Activated CD4-positive, alpha-beta T cell treated with anti-CD3 and anti-CD28 coated beads for 36 hours (primary cell): ENCODE results near the gene CHIT1. TPM values are rescaled to one million over a fixed set of nuclear protein-coding genes. Genes with fewer than 3 reads are reported as not detected.

Experiments
- ATAC-seq: fragments of 200-7000 bp; cut with Tn5 transposase; one replicate; pipeline ENCODE4 v1.10.0; 2021; ENCODE audit warnings: mild to moderate bottlenecking, moderate library complexity
- CTCF ChIA-PET: fragments of 350-600 bp; sonication (Branson Sonifier 250); formaldehyde crosslinking; loops from one replicate; lab custom pipeline; 2021; ENCODE audit warnings: antibody characterized with exemption; lab: Charles Lee
- POLR2A ChIA-PET: fragments of 350-600 bp; sonication (Branson Sonifier 250); formaldehyde crosslinking; loops from one replicate; lab custom pipeline; 2021; ENCODE audit warnings: antibody characterized with exemption, inconsistent platforms; lab: Charles Lee
- DNase-seq: peaks from one replicate; pipeline ENCODE4 v3.0.0-alpha.2; 2020
- H3K27ac Mint-ChIP-seq: one replicate; pipeline ENCODE4 v1.8.0; 2021; ENCODE audit warnings: mixed read lengths
- H3K27me3 Mint-ChIP-seq: one replicate; pipeline ENCODE4 v1.8.0; 2021; ENCODE audit warnings: mixed read lengths
- H3K36me3 Mint-ChIP-seq: one replicate; pipeline ENCODE4 v1.8.0; 2021; ENCODE audit warnings: low read depth, mixed read lengths
- H3K4me1 Mint-ChIP-seq: one replicate; pipeline ENCODE4 v1.8.0; 2021; ENCODE audit warnings: mixed read lengths
- H3K4me3 Mint-ChIP-seq: one replicate; pipeline ENCODE4 v1.8.0; 2021; ENCODE audit warnings: mild to moderate bottlenecking, moderate library complexity, mixed read lengths
- H3K9me3 Mint-ChIP-seq: one replicate; pipeline ENCODE4 v1.8.0; 2021; ENCODE audit warnings: low read depth, mixed read lengths
- intact Hi-C, 2 experiments: fragments of 100-400 bp; cut with DNase I in 1 of 2; cut with micrococcal nuclease in 1 of 2; formaldehyde crosslinking; loops; one replicate each; pipeline versions ENCODE4 v1.14.2 to v1.15.1; 2022 to 2024; cut with DNase I, micrococcal nuclease
- total RNA-seq, 2 experiments: library from RNA; stranded (reverse); gene quantifications; one replicate each; pipeline ENCODE4 v1.2.3, GENCODE V29; 2021

CHIT1 gene
- total RNA-seq, 2 experiments from 2014 or later = 0.63 to 0.80 TPM

- DNase-seq (no peak), ATAC-seq (no peak)
- Mint-ChIP-seq H3K4me3 (no peak within 1 kb of the TSS), H3K27me3 (no peaks in the 10 kb centered on the region), H3K36me3 (no peaks in the 10 kb centered on the region), H3K4me1 (no peaks in the 10 kb centered on the region), H3K9me3 (no peaks in the 10 kb centered on the region), H3K27ac (no peak within 1 kb of the TSS)
- ChIA-PET CTCF (interaction anchor here (0.9 to 1.1 kb wide), 3 partner anchors 92 to 135 kb away, joined by 3 to 7 read pairs (median 3); no protein-coding TSS in a partner anchor), POLR2A (no interaction called here)
- intact Hi-C loops = no loop called here
These were observed 54.1 kb downstream of the CHIT1 start, which contains the start of gene MYBPH for GRCh38 chr1:203175237-203175826. TSS of gene MYBPH (minus strand) at chr1:203175826. CDS start at chr1:203175755, 71 bp downstream.

- H3K36me3 Mint-ChIP-seq = no peaks in the 10 kb centered on the region
- H3K4me1 Mint-ChIP-seq = no peaks in the 10 kb centered on the region
- ATAC-seq (no peak), DNase-seq (no peak)
- H3K9me3 Mint-ChIP-seq = no peaks in the 10 kb centered on the region
- ChIA-PET CTCF (interaction anchor here (1.0 to 1.1 kb wide), 3 partner anchors 93 to 135 kb away, joined by 3 to 5 read pairs (median 3); no protein-coding TSS in a partner anchor), POLR2A (no interaction called here)
- H3K27me3 Mint-ChIP-seq = no peaks in the 10 kb centered on the region
- intact Hi-C loops = loop anchor here in 1 of 2 experiments (5.0 kb wide), 1 partner anchor 137 kb away; no protein-coding TSS in a partner anchor
- no peak overlapping the region for H3K4me3 Mint-ChIP-seq
- H3K27ac Mint-ChIP-seq = no peak overlapping the region
These were observed 55.0 kb downstream of the CHIT1 start for GRCh38 chr1:203174324-203174985.

GRCh38 chr1:203173566-203173965 is 55.9 kb downstream of the CHIT1 start:
- no peaks in the 10 kb centered on the region for H3K4me1 Mint-ChIP-seq

GRCh38 chr1:203173011-203173555 is 56.4 kb downstream of the CHIT1 start:
- H3K9me3 Mint-ChIP-seq = no peaks in the 10 kb centered on the region
- DNase-seq (no peak), ATAC-seq (no peak)
- H3K4me3 Mint-ChIP-seq = no peak overlapping the region
- H3K4me1 Mint-ChIP-seq = no peaks in the 10 kb centered on the region
- intact Hi-C loops = loop anchor here (2.0 to 5.0 kb wide), 3 partner anchors 44 to 136 kb away; no protein-coding TSS in a partner anchor
- no peak overlapping the region for H3K27ac Mint-ChIP-seq
- ChIA-PET CTCF (interaction anchor here (0.7 to 3.4 kb wide), 16 partner anchors 11 to 252 kb away, joined by 3 to 28 read pairs (median 4); partner anchors contain the start of gene ADORA1), POLR2A (no interaction called here)
- H3K36me3 Mint-ChIP-seq = no peaks in the 10 kb centered on the region
- no peaks in the 10 kb centered on the region for H3K27me3 Mint-ChIP-seq

More at GRCh38 chr1:203173566-203173965, 55.9 kb downstream of the CHIT1 start:
- Mint-ChIP-seq H3K9me3 (no peaks in the 10 kb centered on the region), H3K4me3 (no peak overlapping the region), H3K36me3 (no peaks in the 10 kb centered on the region), H3K27me3 (no peaks in the 10 kb centered on the region), H3K27ac (no peak overlapping the region)
- DNase-seq (no peak), ATAC-seq (no peak)
- intact Hi-C loops = loop anchor here (2.0 to 5.0 kb wide), 3 partner anchors 43 to 136 kb away; no protein-coding TSS in a partner anchor
- CTCF ChIA-PET = interaction anchor here (0.7 to 3.4 kb wide), 8 partner anchors 17 to 135 kb away, joined by 3 to 28 read pairs (median 4); partner anchors contain the start of gene ADORA1
- POLR2A ChIA-PET = no interaction called here

GRCh38 chr1:203172184-203173010 is 57.1 kb downstream of the CHIT1 start:
- Mint-ChIP-seq H3K4me3 (no peak overlapping the region), H3K36me3 (no peaks in the 10 kb centered on the region), H3K27me3 (no peaks in the 10 kb centered on the region), H3K9me3 (no peaks in the 10 kb centered on the region), H3K27ac (no peak overlapping the region), H3K4me1 (no peaks in the 10 kb centered on the region)
- CTCF ChIA-PET = interaction anchor here (0.7 to 3.4 kb wide), 29 partner anchors 8 to 425 kb away, joined by 3 to 28 read pairs (median 4); partner anchors contain the start of gene ADORA1
- ATAC-seq = peak; percentile 75
- peak; percentile 75 for DNase-seq
- intact Hi-C loops = loop anchor here (1.0 to 5.0 kb wide), 5 partner anchors 44 to 135 kb away; no protein-coding TSS in a partner anchor
- POLR2A ChIA-PET = no interaction called here

GRCh38 chr1:203171341-203172183 is 57.9 kb downstream of the CHIT1 start:
- H3K36me3 Mint-ChIP-seq = no peaks in the 10 kb centered on the region
- no peaks in the 10 kb centered on the region for H3K27me3 Mint-ChIP-seq
- intact Hi-C loops = loop anchor here (1.0 to 5.0 kb wide), 5 partner anchors 45 to 134 kb away; no protein-coding TSS in a partner anchor
- POLR2A ChIA-PET = no interaction called here
- no peak for ATAC-seq
- CTCF ChIA-PET = interaction anchor here (0.7 to 3.4 kb wide), 20 partner anchors 9 to 424 kb away, joined by 3 to 28 read pairs (median 4); no protein-coding TSS in a partner anchor
- no peaks in the 10 kb centered on the region for H3K9me3 Mint-ChIP-seq
- no peaks in the 10 kb centered on the region for H3K4me1 Mint-ChIP-seq
- no peak overlapping the region for H3K4me3 Mint-ChIP-seq
- DNase-seq = no peak
- H3K27ac Mint-ChIP-seq = no peak overlapping the region

- Mint-ChIP-seq H3K4me1 (no peaks in the 10 kb centered on the region), H3K36me3 (no peaks in the 10 kb centered on the region), H3K4me3 (no peak overlapping the region), H3K9me3 (no peaks in the 10 kb centered on the region), H3K27me3 (no peaks in the 10 kb centered on the region), H3K27ac (no peak overlapping the region)
- ATAC-seq (no peak), DNase-seq (no peak)
- ChIA-PET CTCF (interaction anchor here (0.7 to 3.4 kb wide), 9 partner anchors 9 to 317 kb away, joined by 3 to 28 read pairs (median 5); no protein-coding TSS in a partner anchor), POLR2A (no interaction called here)
- intact Hi-C loops = loop anchor here in 1 of 2 experiments (5.0 kb wide), 1 partner anchor 133 kb away; no protein-coding TSS in a partner anchor
These were observed 58.7 kb downstream of the CHIT1 start for GRCh38 chr1:203170625-203171330.

GRCh38 chr1:203169770-203170520 is 59.5 kb downstream of the CHIT1 start:
- no peak overlapping the region for H3K4me3 Mint-ChIP-seq
- ChIA-PET CTCF (interaction anchor here (0.7 to 3.4 kb wide), 2 partner anchors 130 to 318 kb away, joined by 3 to 28 read pairs; no protein-coding TSS in a partner anchor), POLR2A (no interaction called here)
- no peaks in the 10 kb centered on the region for H3K36me3 Mint-ChIP-seq
- no peaks in the 10 kb centered on the region for H3K27me3 Mint-ChIP-seq
- no peak for ATAC-seq
- H3K27ac Mint-ChIP-seq = no peak overlapping the region
- H3K4me1 Mint-ChIP-seq = no peaks in the 10 kb centered on the region
- intact Hi-C loops = loop anchor here in 1 of 2 experiments (5.0 kb wide), 1 partner anchor 133 kb away; no protein-coding TSS in a partner anchor
- no peak for DNase-seq
- no peaks in the 10 kb centered on the region for H3K9me3 Mint-ChIP-seq

- DNase-seq = no peak
- Mint-ChIP-seq H3K27me3 (peaks cover 3% of the 10 kb centered on the region), H3K36me3 (no peaks in the 10 kb centered on the region), H3K27ac (no peak overlapping the region), H3K4me3 (no peak overlapping the region), H3K9me3 (no peaks in the 10 kb centered on the region), H3K4me1 (no peaks in the 10 kb centered on the region)
- CTCF ChIA-PET = interaction anchor here (1.1 kb wide), 3 partner anchors 43 to 130 kb away, joined by 3 to 4 read pairs (median 3); no protein-coding TSS in a partner anchor
- intact Hi-C loops = no loop called here
- no peak for ATAC-seq
- POLR2A ChIA-PET = no interaction called here
These were observed 60.5 kb downstream of the CHIT1 start for GRCh38 chr1:203168991-203169390.
